SK-N-MC (cell line): ENCODE data around the gene PDE6G.

Source experiments
- EZH2 ChIP-seq: fragments of 200-600 bp; sonication (generic); IDR thresholded peaks from one replicate; pipeline ENCODE4 v1.6.1; 2017; ENCODE audit warnings: antibody characterized with exemption
- FOXP2 ChIP-seq: optimal IDR thresholded peaks from 2 replicates; pipeline ENCODE3; 2011; ENCODE audit warnings: mild to moderate bottlenecking, moderate library complexity; ENCODE audit not compliant: insufficient read depth; ENCODE audit errors: extremely low read length, control extremely low read depth
- POLR2AphosphoS5 ChIP-seq: IDR thresholded peaks from 2 replicates; pipeline ENCODE4 v1.6.1; 2012; ENCODE audit warnings: mild to moderate bottlenecking, low read depth, low read length, borderline replicate concordance

DNA sequence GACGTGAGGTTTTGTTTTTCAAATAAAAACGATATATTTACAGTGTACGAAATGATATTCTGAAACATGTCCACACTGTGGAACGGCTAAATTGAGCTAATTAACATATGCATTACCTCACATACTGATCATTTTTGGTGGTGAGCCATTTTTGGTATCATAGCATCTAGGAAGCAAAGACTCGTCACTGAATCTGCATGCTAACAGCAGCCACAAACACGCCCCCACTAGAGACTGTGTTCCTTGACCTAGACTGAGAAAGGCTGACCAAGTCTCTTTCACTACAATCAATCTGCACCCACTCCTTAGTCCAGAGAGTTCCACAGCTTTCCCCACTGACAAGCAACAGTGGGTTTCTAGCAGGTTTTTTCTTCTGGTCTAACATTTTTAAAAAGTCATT is 48.9 kb downstream of the PDE6G start:
- TF ChIP-seq POLR2AphosphoS5, result no peak
- TF ChIP-seq EZH2, result no peak
- TF ChIP-seq FOXP2, result no peak
